ENCODE measurements around the gene OAS2. TPM values are rescaled to one million over a fixed set of nuclear protein-coding genes. Genes with fewer than 3 reads are reported as not detected.

Gene OAS2
- total and polyA plus RNA-seq, 9 of the 15 experiments (the other 6 are each of a cell fraction or from before 2014, with no cell fraction given), result 0.13 to 0.85 TPM; not detected in 7

- ATAC-seq, result no peak
- ChIA-PET CTCF (ENCODE audit: low intra/inter-chr PET ratio) (no interaction called here), POLR2A (interaction anchor here (0.7 to 0.9 kb wide), 2 partner anchors 12 to 915 kb away, joined by 3 read pairs; no protein-coding TSS in a partner anchor)
- Histone ChIP-seq H3K4me1 (replicated peaks in 1 of 2; ENCODE audit: control insufficient read depth in 2 of 2, insufficient read depth in 2 of 2, low read length in 2 of 2) (no peaks in the 10 kb centered on the region), H3K27ac (ENCODE audit: extremely low read depth, low read depth, low read length) (no peak overlapping the region), H3K9ac (ENCODE audit: insufficient read depth in 1 of 2, low read depth in 2 of 2, low read length in 2 of 2) (no peak overlapping the region), H3K4me3 (no peak overlapping the region), H3K36me3 (ENCODE audit: control insufficient read depth, insufficient read depth, low read length) (no peaks in the 10 kb centered on the region), H3K27me3 (ENCODE audit: control insufficient read depth in 2 of 2, insufficient read depth in 2 of 2, low read length in 2 of 2) (peaks cover 0 to 6% of the 10 kb centered on the region in 2 experiments; a peak in 2 of 5 replicates), H3K4me2 (ENCODE audit: insufficient read depth, low read length) (no peak overlapping the region), H3K9me1 (ENCODE audit: control insufficient read depth, insufficient read depth, low read length) (no peaks in the 10 kb centered on the region), H2AFZ (ENCODE audit: low read depth, low read length) (no peak overlapping the region), H3K9me3 (replicated peaks; ENCODE audit: control insufficient read depth, insufficient read depth, low read depth, low read length) (no peaks in the 10 kb centered on the region), H4K20me1 (replicated peaks; ENCODE audit: control insufficient read depth, insufficient read depth, low read length) (no peaks in the 10 kb centered on the region), H3K79me2 (ENCODE audit: control insufficient read depth, insufficient read depth, low read length) (no peaks in the 10 kb centered on the region)
- TF ChIP-seq CUX1 (CRISPR knock-in tag; IDR thresholded peaks at IDR 0.05) (no peak), SUPT5H (IDR thresholded peaks at IDR 0.05) (no peak), BRD4 (IDR thresholded peaks at IDR 0.05) (no peak)
- no peak for DNase-seq (ENCODE audit: extremely low read depth in 1 of 4, low spot score in 3 of 4)
- intact Hi-C loops (cut with micrococcal nuclease), result no loop called here
- FAIRE-seq, result no peak
- 0% methylated on average over 3 of the region's 3 CpGs for WGBS (ENCODE audit: insufficient coverage, low coverage, missing lambda C conversion rate)
- in situ Hi-C loops (cut with MboI), result no loop called here
- no TSS peak for BruUV-seq (replicated peaks)
Observed at GRCh38 chr12:113022563-113023297, 44.4 kb downstream of the OAS2 start.
